PFSK-1 (cell line): Measurements from ENCODE around the gene GARIN1A.

ENCODE experiments used
- REST ChIP-seq, 2 experiments: IDR thresholded peaks; 2 replicates each; pipeline versions ENCODE4 v1.6.1 to v1.8.0; 2011 to 2012; ENCODE audit warnings: low read depth in 2 of 2, low read length in 2 of 2, control low read depth in 1 of 2, inconsistent platforms in 1 of 2, mild to moderate bottlenecking in 1 of 2, moderate library complexity in 1 of 2; ENCODE audit not compliant: insufficient read depth in 1 of 2
- TAF1 ChIP-seq: IDR thresholded peaks from 2 replicates; pipeline ENCODE4 v1.6.1; 2012; ENCODE audit warnings: low read length, control low read depth, borderline replicate concordance; ENCODE audit not compliant: insufficient read depth

DNA sequence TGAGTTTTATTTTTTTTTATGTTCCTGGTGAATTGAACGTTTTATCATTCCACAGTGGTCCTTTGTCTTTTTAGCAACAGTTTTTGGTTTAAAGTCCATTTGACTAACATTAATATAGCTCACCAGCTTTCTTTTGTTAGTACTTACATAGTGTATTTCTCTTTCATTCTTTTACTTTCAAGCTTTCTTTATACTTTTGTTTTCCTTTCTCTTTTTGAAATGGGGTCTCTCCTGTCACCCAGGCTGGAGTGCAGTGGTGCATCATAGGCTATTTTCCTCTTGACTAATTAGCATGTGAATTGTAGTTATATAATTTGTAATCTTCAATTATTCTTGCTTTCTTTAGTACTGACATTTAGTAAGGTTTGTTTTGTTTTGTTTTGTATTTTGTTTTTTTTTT, 27.8 kb downstream of the GARIN1A start:
- TF ChIP-seq REST (IDR thresholded peaks at IDR 0.05; ENCODE audit: insufficient read depth in 1 of 2, low read depth in 2 of 2, low read length in 2 of 2) (no peak), TAF1 (no peak)
